ENCODE results near the gene C2CD2. TPM values are rescaled to one million over a fixed set of nuclear protein-coding genes. Genes with fewer than 3 reads are reported as not detected.

Gene C2CD2
- total and polyA plus RNA-seq, 8 donors: 7.9 to 16.8 (median 11.3) TPM

- no peak for DNase-seq
- no peaks in the 10 kb centered on the region for H3K4me1 ChIP-seq
- H3K9me3 ChIP-seq: no peaks in the 10 kb centered on the region
- 95 to 96% methylated on average over 9 of the region's 9 CpGs for WGBS, 2 donors
- H3K27me3 ChIP-seq: no peaks in the 10 kb centered on the region
- intact Hi-C loops (cut with DNase I): no loop called here
- no peak for ATAC-seq
- H3K4me3 ChIP-seq: no peak overlapping the region
- TF ChIP-seq CTCF (IDR thresholded peaks at IDR 0.05): no peak
- FAIRE-seq: no peak
- H3K27ac ChIP-seq: no peak overlapping the region
- peaks cover 0 to 22% (median 5%) of the 10 kb centered on the region in 3 donors for H3K36me3 ChIP-seq
Observed at GRCh38 chr21:41913230-41913629, 40.6 kb downstream of the C2CD2 start.

- FAIRE-seq (no peak), ATAC-seq (no peak), DNase-seq (no peak)
- Histone ChIP-seq H3K27me3 (no peaks in the 10 kb centered on the region), H3K4me3 (no peak overlapping the region), H3K27ac (no peak overlapping the region), H3K9me3 (no peaks in the 10 kb centered on the region), H3K4me1 (no peaks in the 10 kb centered on the region), H3K36me3 (peaks cover 0 to 19% (median 5%) of the 10 kb centered on the region in 3 donors)
- intact Hi-C loops (cut with DNase I): no loop called here
- WGBS, 2 donors: 65 to 73% methylated on average over 3 of the region's 3 CpGs
- TF ChIP-seq CTCF (IDR thresholded peaks at IDR 0.05): no peak
Observed at GRCh38 chr21:41908829-41909228, 45.0 kb downstream of the C2CD2 start.

GRCh38 chr21:41907496-41908258, 46.1 kb downstream of the C2CD2 start:
- intact Hi-C loops (cut with DNase I): no loop called here
- no peak overlapping the region for H3K27ac ChIP-seq
- DNase-seq (no peak), FAIRE-seq (no peak), ATAC-seq (no peak)
- no peak for TF ChIP-seq CTCF (IDR thresholded peaks at IDR 0.05)
- 93 to 94% methylated on average over 36 of the region's 36 CpGs for WGBS, 2 donors
- no peak overlapping the region for H3K4me3 ChIP-seq
- no peaks in the 10 kb centered on the region for H3K9me3 ChIP-seq
- peaks cover 0 to 13% (median 5%) of the 10 kb centered on the region in 3 donors for H3K36me3 ChIP-seq
- no peaks in the 10 kb centered on the region for H3K4me1 ChIP-seq
- H3K27me3 ChIP-seq: no peaks in the 10 kb centered on the region

- ATAC-seq: no peak
- H3K9me3 ChIP-seq: no peaks in the 10 kb centered on the region
- FAIRE-seq: no peak
- DNase-seq: no peak
- no peak for TF ChIP-seq CTCF (IDR thresholded peaks at IDR 0.05)
- H3K4me1 ChIP-seq: peaks cover 0 to 8% (median 4%) of the 10 kb centered on the region in 3 donors
- intact Hi-C loops (cut with DNase I): no loop called here
- H3K36me3 ChIP-seq: peaks cover 0 to 13% (median 5%) of the 10 kb centered on the region in 3 donors
- no peak overlapping the region for H3K27ac ChIP-seq
- no peak overlapping the region for H3K4me3 ChIP-seq
- H3K27me3 ChIP-seq: no peaks in the 10 kb centered on the region
- 94 to 95% methylated on average over 14 of the region's 14 CpGs for WGBS, 2 donors
Observed at GRCh38 chr21:41906770-41907169, 47.0 kb downstream of the C2CD2 start.
